Stimulated activated CD4-positive, alpha-beta T cell treated with anti-CD3 and anti-CD28 coated beads, TNF-alpha, amount 100 ng/mL, for 1 hour (primary cell): ENCODE data around the gene MOCOS.

Source experiments
- DNase-seq, 3 donors: peaks; one replicate each; pipeline ENCODE4 v3.0.0-alpha.2; 2020; ENCODE audit warnings: low read depth in 3 of 3, low spot score in 1 of 3

MOCOS gene

GRCh38 chr18:36176711-36177110 is 10.6 kb upstream of the MOCOS start:
- DNase-seq = no peak

GRCh38 chr18:36177913-36178312 is 9.4 kb upstream of the MOCOS start:
- no peak for DNase-seq

GRCh38 chr18:36179562-36180355 is 7.5 kb upstream of the MOCOS start:
- DNase-seq = no peak

- DNase-seq = no peak
Measured at GRCh38 chr18:36181441-36181840, 5.9 kb upstream of the MOCOS start.

GRCh38 chr18:36181898-36182506 is 5.3 kb upstream of the MOCOS start:
- no peak for DNase-seq

- DNase-seq = no peak
Measured at GRCh38 chr18:36183033-36183432, 4.3 kb upstream of the MOCOS start.

- no peak for DNase-seq
Measured at GRCh38 chr18:36183987-36184386, 3.3 kb upstream of the MOCOS start.

- DNase-seq = no peak
Measured at GRCh38 chr18:36185157-36185556, 2.1 kb upstream of the MOCOS start.

- no peak for DNase-seq
Measured at GRCh38 chr18:36185901-36186460, 1.3 kb upstream of the MOCOS start.

- no peak for DNase-seq
Measured at GRCh38 chr18:36186461-36187192, 670 bp upstream of the MOCOS start.

- no peak for DNase-seq
Measured at GRCh38 chr18:36187826-36188721, 777 bp downstream of the MOCOS start.

- no peak for DNase-seq
Measured at GRCh38 chr18:36188916-36189315, 1.6 kb downstream of the MOCOS start.

GRCh38 chr18:36189486-36189885 is 2.2 kb downstream of the MOCOS start:
- no peak for DNase-seq

- no peak for DNase-seq
Measured at GRCh38 chr18:36191286-36191685, 4.0 kb downstream of the MOCOS start.

- DNase-seq = no peak
Measured at GRCh38 chr18:36191711-36192110, 4.4 kb downstream of the MOCOS start.

GRCh38 chr18:36194600-36195315 is 7.5 kb downstream of the MOCOS start:
- no peak for DNase-seq

GRCh38 chr18:36195427-36196122 is 8.3 kb downstream of the MOCOS start:
- DNase-seq = no peak

- no peak for DNase-seq
Measured at GRCh38 chr18:36196238-36196995, 9.1 kb downstream of the MOCOS start.
